GM20431 (cell line): ENCODE measurements around the gene OAS3.

ENCODE experiments used
- in situ Hi-C: fragments of 300-500 bp; cut with MseI, MboI; formaldehyde crosslinking; loops from one replicate; pipeline ENCODE4 v1.15.0; 2020; ENCODE audit warnings: low sequenced_read_pairs; ENCODE audit not compliant: unreplicated experiment

Gene OAS3

GRCh38 chr12:113005762-113006161, 67.5 kb downstream of the OAS3 start:
- in situ Hi-C loops = no loop called here

DNA sequence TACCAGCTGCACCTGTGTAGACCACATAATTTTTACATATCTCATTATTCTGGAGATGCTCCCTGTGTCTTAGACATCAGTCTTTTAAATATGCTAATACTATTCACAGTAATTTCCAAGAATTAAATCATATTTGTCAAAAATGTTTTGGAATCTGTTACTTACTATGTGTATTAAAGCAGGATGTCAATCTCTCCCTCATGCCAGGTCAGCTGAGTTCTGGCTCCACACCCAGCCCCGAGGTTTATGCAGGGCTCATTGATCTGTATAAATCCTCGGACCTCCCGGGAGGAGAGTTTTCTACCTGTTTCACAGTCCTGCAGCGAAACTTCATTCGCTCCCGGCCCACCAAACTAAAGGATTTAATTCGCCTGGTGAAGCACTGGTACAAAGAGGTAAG, 67.9 kb downstream of the OAS3 start:
- in situ Hi-C loops = no loop called here

- in situ Hi-C loops = no loop called here
Observed at GRCh38 chr12:113006641-113007040, 68.4 kb downstream of the OAS3 start.

DNA sequence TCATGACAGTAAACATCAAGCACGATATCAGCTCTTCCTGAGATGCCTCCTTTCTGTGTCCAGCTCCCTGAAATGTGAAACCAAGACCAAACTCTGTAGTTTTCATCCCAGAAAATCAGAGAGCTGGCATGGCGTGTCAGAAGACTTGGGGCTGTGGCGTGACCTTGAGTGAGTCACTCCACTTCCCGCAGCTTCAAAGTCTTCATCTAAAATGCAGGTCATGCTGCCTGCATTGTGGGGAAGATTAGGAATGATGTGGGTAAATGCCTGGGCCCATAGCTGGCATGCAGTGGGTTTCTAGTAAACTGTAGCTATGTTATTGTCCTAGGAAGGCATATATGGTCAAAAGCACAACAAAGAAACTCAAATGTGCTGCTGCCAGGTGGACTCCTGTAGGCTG, 68.9 kb downstream of the OAS3 start:
- in situ Hi-C loops = no loop called here

GRCh38 chr12:113010701-113011100, 72.4 kb downstream of the OAS3 start:
- in situ Hi-C loops = no loop called here

- in situ Hi-C loops = no loop called here
Observed at GRCh38 chr12:113014565-113014964, 76.3 kb downstream of the OAS3 start.

DNA sequence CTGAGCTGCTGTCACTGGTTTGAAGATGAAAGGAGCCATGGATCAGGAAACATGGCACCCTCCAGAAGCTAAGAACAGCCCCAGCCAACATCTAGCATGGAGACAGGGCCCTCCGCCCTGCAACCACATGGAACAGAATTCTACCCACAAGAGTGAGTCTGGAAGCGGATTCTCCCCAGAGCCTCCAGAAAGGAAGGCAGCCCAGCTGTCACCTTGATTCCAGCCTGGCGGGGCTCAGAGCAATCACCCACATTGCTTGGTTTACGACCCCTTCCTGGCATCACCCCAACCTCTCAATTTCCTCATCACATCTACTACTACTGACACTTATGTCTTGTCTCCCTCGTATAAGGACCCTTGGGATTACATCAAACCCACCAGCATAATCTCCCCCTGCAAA, 78.5 kb downstream of the OAS3 start:
- in situ Hi-C loops = no loop called here

- in situ Hi-C loops = no loop called here
Observed at GRCh38 chr12:113019025-113019424, 80.8 kb downstream of the OAS3 start.

DNA sequence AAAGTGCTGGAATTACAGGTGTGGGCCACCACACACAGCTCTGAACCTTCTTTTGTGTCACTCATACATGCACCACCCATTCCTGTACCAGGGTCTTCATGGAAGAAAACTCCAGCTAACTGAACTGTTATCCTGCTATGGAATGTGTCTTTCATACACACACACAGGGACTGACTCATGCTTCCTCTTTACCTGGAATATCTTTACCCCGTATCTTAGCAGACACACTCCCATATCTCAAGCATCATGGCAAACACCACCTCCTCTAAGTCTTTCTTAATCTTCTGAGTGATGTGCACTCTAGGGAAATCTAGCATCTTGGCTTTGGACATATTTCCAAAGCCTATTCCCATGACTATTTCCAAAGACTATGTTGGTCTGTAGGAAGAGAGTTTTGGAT, 83.2 kb downstream of the OAS3 start:
- in situ Hi-C loops = no loop called here
